NCI-H2107 treated with DMSO at 0.1 percent for 48 hours (cell line): ENCODE measurements around the gene SIM1.
"Not testable (repeated sequence)": the region's sequence is repeated elsewhere in the genome, so short reads cannot be mapped to it uniquely, and the experiment has no call there.

Experiments used
- DNase-seq: peaks from one replicate; lab custom pipeline; 2025; ENCODE audit not compliant: unreplicated experiment; lab: John Stamatoyannopoulos, UW

The SIM1 gene

DNA sequence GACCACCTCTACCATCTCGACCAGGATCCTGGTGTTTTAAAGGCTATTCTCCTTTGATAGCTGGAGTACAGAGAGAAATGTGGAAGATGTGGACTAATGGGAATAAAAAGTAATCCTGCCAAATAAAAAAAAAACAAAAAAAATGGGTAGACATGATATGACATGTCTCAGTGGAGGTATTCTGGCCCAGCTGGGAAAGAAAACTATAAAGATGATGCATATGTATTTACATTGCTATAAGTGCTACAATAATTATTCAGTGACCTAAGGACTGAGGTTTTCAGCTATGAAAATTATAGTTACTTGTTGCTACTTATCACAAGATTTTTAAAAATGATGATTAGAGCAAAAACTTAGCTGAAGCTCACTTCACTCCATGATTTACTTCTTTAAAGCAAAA is 101.1 kb downstream of the SIM1 start:
- DNase-seq, result no peak

DNA sequence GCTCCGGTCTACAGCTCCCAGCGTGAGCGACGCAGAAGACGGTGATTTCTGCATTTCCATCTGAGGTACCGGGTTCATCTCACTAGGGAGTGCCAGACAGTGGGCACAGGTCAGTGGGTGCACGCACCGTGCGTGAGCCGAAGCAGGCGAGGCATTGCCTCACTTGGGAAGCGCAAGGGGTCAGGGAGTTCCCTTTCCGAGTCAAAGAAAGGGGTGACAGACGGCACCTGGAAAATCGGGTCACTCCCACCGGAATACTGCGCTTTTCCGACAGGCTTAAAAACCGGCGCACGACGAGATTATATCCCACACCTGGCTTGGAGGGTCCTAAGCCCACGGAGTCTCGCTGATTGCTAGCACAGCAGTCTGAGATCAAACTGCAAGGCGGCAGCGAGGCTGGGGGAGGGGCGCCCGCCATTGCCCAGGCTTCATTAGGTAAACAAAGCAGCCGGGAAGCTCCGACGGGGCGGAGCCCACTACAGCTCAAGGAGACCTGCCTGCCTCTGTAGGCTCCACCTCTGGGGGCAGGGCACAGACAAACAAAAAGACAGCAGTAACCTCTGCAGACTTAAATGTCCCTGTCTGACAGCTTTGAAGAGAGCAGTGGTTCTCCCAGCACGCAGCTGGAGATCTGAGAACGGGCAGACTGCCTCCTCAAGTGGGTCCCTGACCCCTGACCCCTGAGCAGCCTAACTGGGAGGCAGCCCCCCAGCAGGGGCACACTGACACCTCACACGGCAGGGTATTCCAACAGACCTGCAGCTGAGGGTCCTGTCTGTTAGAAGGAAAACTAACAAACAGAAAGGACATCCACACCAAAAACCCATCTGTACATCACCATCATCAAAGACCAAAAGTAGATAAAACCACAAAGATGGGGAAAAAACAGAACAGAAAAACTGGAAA is 109.7 kb downstream of the SIM1 start:
- not testable (repeated sequence) for DNase-seq

DNA sequence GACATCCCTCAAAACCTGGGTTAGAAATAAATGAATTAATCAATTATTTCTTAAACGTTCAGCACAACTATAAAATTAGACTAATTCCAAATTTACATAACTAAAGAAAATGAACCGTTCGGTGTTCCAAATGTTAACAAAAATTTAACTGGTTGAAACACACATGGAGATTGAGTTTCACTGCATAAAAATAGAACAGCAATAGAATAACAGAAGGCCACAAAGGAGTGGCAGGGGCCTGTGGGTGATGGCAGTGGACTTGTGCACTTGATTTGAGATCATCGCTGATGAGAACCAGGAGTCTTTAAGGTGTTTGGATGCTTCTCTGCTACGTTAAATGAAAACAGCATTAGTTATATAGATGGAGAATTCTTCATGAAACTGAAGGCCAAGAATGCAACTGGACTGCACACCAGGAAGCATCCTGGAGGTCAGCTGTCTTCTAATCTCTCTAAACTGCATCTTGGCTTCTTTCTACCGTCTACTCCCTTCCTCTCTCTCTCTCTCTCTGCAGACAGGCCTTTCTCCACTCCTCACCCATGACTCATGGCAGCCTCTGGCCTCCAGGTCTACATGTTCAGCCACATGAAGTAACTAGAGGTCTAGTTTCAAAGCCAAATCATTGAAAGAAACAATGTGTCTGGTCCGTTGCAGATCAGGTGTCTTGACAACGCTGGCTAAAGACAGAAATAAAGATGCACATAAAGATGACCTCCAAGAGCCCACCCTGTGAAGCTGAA is 111.3 kb downstream of the SIM1 start:
- DNase-seq, result no peak

DNA sequence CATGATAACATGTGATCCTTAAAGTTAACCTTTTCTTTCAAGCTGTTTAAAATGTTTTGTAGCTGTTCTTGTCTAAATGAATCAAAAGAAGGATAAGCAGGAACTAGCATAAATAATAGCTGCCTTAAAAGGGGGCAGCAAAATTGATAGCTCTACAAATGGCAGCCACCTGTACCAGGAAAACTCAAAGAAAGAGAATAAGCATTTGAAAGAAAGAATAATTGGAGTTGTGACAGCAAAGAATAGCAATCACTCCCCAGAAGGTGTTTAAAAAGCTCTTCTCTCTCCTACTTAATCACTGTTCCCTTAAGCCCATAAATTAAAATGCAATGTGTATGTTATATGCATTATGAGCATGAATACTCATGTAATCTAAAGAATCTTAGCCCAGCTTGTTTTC is 114.6 kb downstream of the SIM1 start:
- no peak for DNase-seq

DNA sequence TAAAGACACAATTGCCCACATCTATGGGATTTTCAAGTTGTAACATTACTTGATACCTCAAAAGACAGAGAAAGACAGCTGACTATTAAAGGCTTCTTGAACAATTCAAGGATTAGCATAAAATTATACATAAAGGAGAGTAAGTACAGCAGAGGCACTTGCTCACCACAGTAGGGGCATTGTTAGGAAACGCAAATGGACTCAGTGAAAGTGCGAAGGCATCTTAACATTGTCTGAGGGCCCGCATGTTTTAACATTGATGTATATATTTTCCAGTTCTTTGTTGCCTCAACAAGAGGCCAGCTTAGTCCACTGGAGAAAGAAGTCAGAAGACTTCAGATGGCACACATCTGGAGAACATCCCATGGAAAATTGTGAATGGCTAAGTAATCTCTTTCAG is 115.4 kb downstream of the SIM1 start:
- DNase-seq, result no peak

DNA sequence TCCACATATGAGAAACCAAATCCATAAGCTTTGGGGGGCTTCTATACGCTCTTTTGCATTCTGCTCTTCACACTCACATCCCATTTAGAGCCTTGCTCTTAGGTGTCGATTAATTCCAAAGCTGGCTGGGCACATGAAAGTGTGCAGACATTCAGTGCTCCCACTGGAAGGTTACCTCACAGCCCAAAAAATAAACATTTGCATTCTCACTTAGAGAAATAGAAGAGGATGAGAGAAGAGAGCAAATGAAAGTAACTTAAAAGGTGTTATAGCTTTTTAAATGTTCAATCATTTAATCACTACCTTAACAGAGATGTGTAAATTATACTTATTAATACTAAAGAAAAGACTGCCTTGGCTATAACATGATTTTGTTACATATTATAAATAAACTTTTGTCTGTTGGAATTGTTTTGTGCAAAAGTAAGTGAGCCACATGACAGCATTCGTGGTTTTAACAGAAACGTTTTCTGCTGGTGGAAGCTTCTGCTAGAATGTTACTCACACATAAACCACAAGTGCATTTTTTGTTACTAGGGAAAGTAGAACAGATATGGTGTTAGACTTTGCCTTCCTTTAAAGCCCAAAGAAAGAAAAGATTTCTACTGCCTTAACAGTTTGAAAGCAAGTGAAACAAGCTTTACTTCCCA is 116.7 kb downstream of the SIM1 start:
- DNase-seq, result no peak

DNA sequence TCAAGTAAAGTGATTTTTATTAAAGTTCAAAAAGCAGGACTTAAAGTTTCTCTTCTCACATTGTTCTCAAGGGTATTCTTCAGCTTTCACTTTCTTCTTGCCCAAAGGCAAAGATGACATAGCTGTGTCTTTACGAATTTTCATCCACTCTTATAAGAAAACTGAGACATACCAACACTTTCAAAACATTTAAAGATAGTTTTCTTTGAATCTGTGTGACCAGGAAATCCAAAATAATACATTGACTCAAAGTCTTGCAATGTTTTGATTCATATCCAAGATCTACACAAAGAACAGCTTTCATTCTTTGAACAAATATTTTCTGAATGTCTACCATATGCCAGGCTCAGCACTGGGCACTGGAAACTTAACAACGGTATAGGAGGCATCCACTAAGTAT is 117.9 kb downstream of the SIM1 start:
- DNase-seq, result no peak

DNA sequence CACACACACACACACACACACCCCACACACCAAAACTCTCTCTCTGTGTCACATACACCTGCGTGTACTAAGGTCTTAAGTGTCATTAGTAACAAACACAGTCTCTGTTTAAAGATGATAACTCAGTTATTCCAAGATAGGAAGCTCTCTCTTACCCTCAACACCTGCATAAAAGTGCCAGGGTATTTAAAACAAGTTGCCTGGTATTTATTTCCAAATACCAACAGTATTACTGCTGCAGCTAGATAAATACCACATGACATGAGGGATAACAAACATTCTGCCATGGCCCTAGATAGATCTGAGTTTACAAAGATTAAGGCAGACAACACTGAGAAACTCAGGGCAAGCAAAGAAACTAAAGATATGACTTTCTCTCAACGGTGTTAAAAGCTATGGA is 118.5 kb downstream of the SIM1 start:
- DNase-seq, result no peak

DNA sequence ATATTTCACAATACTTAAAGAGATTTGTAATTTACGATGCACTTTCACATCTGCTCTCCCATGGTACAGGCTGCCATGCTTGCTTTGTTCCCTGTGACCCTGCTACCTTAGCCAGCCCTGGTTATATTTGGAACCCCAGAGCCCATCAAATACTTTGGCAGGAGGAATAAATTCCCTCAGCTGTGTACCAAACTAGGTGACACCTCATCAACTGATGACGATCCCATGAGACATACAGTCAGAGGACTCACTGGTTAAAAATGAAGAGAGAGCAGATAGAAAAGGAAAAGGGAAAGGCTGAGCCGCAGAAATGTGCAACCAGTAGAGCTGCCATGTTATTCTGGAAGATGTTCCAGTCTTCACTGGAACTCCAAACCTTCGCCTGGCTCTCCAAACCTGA is 120.0 kb downstream of the SIM1 start:
- DNase-seq, result no peak

DNA sequence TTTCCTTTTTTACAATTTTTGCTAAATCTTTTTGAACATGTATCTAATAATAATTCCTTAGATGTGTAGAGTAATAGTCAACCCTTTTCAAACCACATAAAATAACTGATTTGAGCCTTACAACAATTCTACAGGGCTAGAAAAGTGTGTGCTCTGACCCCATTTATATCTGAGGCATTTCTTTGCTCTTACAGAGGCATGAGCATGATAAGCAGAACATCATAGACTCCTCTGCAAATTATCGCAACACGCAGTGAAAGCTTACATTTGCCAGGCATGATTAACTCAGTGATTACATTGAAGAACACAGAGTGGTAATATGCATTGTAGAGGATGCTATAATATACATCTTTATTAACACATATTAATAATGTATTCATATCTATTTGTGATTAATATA is 120.4 kb downstream of the SIM1 start:
- DNase-seq, result no peak

DNA sequence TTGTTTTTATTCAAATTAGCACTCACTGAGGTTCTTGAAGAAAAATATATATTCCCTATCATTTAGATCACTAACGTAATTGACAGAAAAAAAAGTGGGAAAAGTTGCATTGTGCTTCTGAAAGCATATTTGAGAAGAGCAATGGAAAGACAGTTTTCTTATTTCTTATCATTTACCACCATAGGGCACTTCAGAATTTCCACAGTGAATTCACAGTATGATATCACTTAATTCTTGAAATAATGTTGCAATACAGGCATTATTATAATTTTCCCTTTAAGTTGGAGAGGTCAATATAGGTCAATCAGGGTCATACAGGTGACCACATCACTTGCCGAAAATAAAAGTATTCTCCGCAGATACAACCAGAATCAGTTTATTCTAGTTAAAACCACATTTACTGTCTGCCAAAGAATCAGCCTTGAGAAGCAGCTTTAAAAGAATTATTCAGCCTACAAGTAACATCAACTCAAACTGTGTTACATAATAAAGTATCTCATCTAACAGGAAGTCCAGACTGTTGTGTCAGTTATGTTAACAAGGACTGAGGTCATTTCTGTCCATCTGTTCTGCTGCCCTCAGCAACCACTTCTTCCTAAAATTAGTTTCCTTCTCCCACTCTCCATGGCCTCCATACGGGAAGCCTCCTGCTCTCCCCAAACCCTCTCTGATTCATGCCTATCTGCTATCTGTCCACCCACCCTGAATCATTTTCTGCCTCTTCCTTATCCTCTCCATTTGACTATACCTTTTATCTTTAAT is 121.2 kb downstream of the SIM1 start:
- no peak for DNase-seq

DNA sequence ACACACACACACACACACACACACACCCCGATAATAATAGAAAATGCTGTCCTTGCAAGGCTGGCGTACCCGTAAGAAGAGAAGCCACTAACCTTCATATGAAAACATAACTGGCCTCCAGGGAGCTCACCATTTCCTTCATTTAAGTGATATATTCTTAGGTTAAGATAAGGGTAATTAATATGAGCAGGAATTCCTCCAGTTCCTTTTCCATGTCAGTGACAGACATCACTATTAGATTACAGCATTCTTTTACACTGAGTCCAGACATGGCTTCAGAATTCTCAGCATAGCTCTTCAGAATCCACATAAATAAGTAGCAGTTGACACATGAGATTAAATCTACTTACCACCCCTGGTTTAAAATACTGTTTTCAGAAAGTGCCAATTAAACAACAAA is 121.9 kb downstream of the SIM1 start:
- no peak for DNase-seq

DNA sequence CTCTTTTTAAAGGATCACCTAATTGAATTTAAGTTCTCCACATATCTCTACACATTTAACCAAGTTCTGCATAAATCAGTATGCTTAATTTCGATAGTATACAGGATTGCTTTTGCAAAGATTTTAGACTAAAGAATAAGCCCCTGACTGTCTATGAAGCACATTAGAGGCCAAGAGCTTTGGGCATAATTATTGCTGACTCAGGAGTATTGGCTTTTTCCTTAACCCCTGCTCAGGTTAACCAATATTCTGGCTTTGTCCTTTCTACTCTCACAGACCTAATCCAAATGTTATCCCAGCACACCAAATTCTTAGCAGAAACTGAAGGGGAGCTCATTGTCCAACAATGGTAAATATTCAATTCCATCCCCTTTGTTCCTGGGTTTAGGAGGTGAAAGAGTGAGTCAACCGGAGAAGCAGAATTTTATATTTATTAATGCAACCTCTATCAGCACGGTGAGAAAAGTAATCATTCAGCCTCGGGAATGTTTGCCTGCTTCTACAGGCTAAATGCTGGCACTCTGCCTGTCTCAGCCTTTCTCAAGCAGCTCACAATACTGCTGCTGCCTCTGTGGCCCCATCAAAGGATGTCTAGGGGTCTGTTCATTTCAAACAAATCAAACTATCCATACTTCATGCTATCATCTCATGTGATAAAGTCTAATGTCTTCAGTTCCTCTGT is 125.0 kb downstream of the SIM1 start:
- DNase-seq, result no peak

DNA sequence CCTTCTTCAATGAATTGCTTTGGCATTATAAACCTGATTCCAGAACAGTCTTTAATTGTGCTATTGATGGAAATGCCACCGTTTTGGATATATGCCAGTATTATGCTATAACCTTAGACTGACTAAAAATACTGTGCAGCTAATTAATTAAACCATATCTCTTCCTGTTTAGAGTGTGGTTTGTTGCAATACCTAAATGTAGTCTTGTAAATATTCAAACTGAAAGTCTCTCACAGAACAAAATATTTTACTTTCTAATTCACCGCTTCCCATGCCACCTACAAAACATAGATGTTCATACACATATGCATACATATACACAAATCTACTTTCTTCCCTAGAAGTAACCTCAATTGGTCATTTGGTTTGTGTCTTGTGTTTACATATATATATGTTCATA is 126.6 kb downstream of the SIM1 start:
- DNase-seq, result no peak

DNA sequence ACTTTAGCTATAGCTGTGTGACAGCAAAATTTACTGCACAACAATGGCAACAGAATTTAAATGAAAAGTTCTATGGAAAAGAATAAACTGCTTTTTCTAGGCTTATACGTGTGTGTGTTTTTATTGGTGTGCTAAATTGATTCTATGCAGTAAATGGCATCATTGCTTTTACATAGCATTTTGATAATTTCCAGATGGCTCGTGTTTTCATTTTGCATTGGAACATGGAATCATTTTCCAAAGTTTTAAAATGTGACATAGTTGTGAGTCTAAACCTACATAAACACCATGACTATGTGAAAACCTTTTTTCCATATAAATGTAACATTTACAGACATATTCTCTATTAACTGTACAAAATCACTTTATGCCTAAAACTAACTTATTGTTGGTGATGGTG is 127.8 kb downstream of the SIM1 start:
- DNase-seq, result no peak

DNA sequence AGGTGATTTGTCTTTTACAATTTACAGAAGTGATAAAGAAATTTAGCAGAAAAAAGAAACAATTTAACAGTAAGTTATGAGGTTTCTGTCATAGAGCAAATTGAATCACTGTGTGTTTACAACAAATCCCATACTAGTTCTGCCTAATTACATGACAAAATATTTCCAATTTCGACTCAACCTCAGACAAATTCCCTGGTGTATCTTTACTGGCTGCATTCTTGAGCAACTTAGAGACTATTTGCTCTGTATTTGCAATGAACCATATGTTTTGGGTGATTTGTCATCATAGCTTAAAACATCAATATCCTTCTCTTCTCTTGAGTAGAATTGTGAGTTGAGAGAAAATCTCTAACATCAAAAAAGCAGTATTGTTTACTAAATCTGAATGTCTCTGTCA is 128.7 kb downstream of the SIM1 start:
- no peak for DNase-seq
